Measurements from ENCODE around the gene TSPAN7. TPM values are rescaled to one million over a fixed set of nuclear protein-coding genes. Genes with fewer than 3 reads are reported as not detected.

TSPAN7 gene
- polyA plus RNA-seq, 2 of the 4 experiments (the other 2 are of a cell fraction), result 2.5 to 6.1 TPM

- H3K4me2 ChIP-seq, result no peak overlapping the region
- no peaks in the 10 kb centered on the region for H3K9me3 ChIP-seq
- CTCF ChIA-PET, result no interaction called here
- POLR2A ChIA-PET, result no interaction called here
- no peak overlapping the region for H3K4me3 ChIP-seq
- no peak for DNase-seq (ENCODE audit: low read depth in 1 of 2, low spot score in 1 of 2)
- no peak overlapping the region for H3K27ac ChIP-seq
- WGBS (ENCODE audit: missing lambda C conversion rate), result 42% methylated on average over 3 of the region's 3 CpGs
- peak; percentile 49 for FAIRE-seq
- H3K4me1 ChIP-seq, result no peaks in the 10 kb centered on the region
- no peak for TF ChIP-seq NR3C1 (IDR thresholded peaks at IDR 0.05)
- no peak for TF ChIP-seq JUN (IDR thresholded peaks at IDR 0.05)
- peak; percentile 57 for TF ChIP-seq MAFK (IDR thresholded peaks at IDR 0.05; ENCODE audit: partially characterized antibody)
- ATAC-seq, result no peak
These were observed 166.3 kb downstream of the TSPAN7 start for GRCh38 chrX:38727668-38728067.

- ChIA-PET CTCF (no interaction called here), POLR2A (no interaction called here)
- ATAC-seq (no peak), DNase-seq (ENCODE audit: low read depth in 1 of 2, low spot score in 1 of 2) (no peak), FAIRE-seq (peak; percentile 7)
- Histone ChIP-seq H3K4me3 (no peak overlapping the region), H3K27ac (no peak overlapping the region), H3K9me3 (no peaks in the 10 kb centered on the region), H3K4me2 (no peak overlapping the region), H3K4me1 (no peaks in the 10 kb centered on the region)
- 4% methylated on average over 1 of the region's 1 CpG for WGBS (ENCODE audit: missing lambda C conversion rate)
- TF ChIP-seq MAX (IDR thresholded peaks at IDR 0.05) (no peak), HOXB13 (CRISPR knock-in tag; IDR thresholded peaks at IDR 0.05; ENCODE audit: low read depth) (no peak), NFE2L2 (conservative IDR thresholded peaks at IDR 0.05; ENCODE audit: low read length) (no peak), MAZ (IDR thresholded peaks at IDR 0.05; ENCODE audit: borderline replicate concordance, low read depth, low read length) (no peak), HES2 (IDR thresholded peaks at IDR 0.05) (no peak), ELK1 (IDR thresholded peaks at IDR 0.05; ENCODE audit: low read depth, low read length) (no peak), CEBPB (IDR thresholded peaks at IDR 0.05) (no peak), ZC3H11A (IDR thresholded peaks at IDR 0.05) (no peak), ATOH8 (CRISPR knock-in tag; IDR thresholded peaks at IDR 0.05; ENCODE audit: low read depth) (no peak)
These were observed 171.5 kb downstream of the TSPAN7 start for GRCh38 chrX:38732866-38733265.

Small RNA genes lying within 50 kb of the gene (small RNA-seq; reads per million reads assigned to genes)
- gene RNU7-7P, result 0 reads per million in 6 experiments

Other genes starting within 250 kb of the TSPAN7 start
- gene RPGR, start 234.0 kb upstream of the TSPAN7 start, polyA plus RNA-seq (2011; rRNA removed), result 7.7 and 10.5 TPM in 2 replicates
- gene RPGR, start 234.0 kb upstream of the TSPAN7 start, polyA plus RNA-seq (2017; fragmentation: RNase III; extraction: RNeasy Plus Mini Kit Qiagen cat#74134 plus additional on column Dnase treatment), result 8.1 to 8.5 TPM (median 8.1 TPM) in 3 replicates
- gene OTC, start 208.9 kb upstream of the TSPAN7 start, polyA plus RNA-seq (2011; rRNA removed), result not detected in 2 replicates
- not detected in 3 replicates for gene OTC, start 208.9 kb upstream of the TSPAN7 start, polyA plus RNA-seq (2017; fragmentation: RNase III; extraction: RNeasy Plus Mini Kit Qiagen cat#74134 plus additional on column Dnase treatment)
- gene MID1IP1, start 239.9 kb downstream of the TSPAN7 start, polyA plus RNA-seq (2011; rRNA removed), result 41.7 and 56.5 TPM in 2 replicates
- 32.5 to 41.9 TPM (median 40.1 TPM) in 3 replicates for gene MID1IP1, start 239.9 kb downstream of the TSPAN7 start, polyA plus RNA-seq (2017; fragmentation: RNase III; extraction: RNeasy Plus Mini Kit Qiagen cat#74134 plus additional on column Dnase treatment)

Measured in A549 (cell line).